Activated CD4-positive, alpha-beta T cell treated with anti-CD3 and anti-CD28 coated beads, Interleukin-2, amount 50 U/mL, for 16 hours (primary cell): ENCODE results near the gene COIL.
A peak's percentile ranks its signal among the peaks of the same experiment; 100 is the strongest.

Source experiments
- DNase-seq: peaks from one replicate; pipeline ENCODE4 v3.0.0-alpha.2; 2020

COIL gene

GRCh38 chr17:56933151-56933745, 27.6 kb downstream of the COIL start:
- DNase-seq, result no peak

- DNase-seq, result no peak
These were observed 30.0 kb downstream of the COIL start for GRCh38 chr17:56930739-56931337.

- DNase-seq, result no peak
These were observed 31.4 kb downstream of the COIL start for GRCh38 chr17:56929362-56929969.

GRCh38 chr17:56928586-56928985, 32.3 kb downstream of the COIL start:
- no peak for DNase-seq

- no peak for DNase-seq
These were observed 34.1 kb downstream of the COIL start for GRCh38 chr17:56926704-56927103.

- DNase-seq, result no peak
These were observed 34.6 kb downstream of the COIL start for GRCh38 chr17:56926270-56926669.

GRCh38 chr17:56925088-56925487, 35.8 kb downstream of the COIL start:
- DNase-seq, result no peak

GRCh38 chr17:56919717-56920116, 41.1 kb downstream of the COIL start:
- DNase-seq, result no peak

- DNase-seq, result peak; percentile 69
These were observed 41.9 kb downstream of the COIL start for GRCh38 chr17:56918916-56919315.

GRCh38 chr17:56917559-56918296, 43.1 kb downstream of the COIL start:
- DNase-seq, result no peak

GRCh38 chr17:56914581-56915273, 46.1 kb downstream of the COIL start:
- DNase-seq, result no peak

- DNase-seq, result peak; percentile 93
These were observed 46.8 kb downstream of the COIL start, which contains the start of gene TRIM25 for GRCh38 chr17:56913867-56914580. Gene TRIM25 (minus strand): TSS chr17:56914049. CDS start chr17:56913988, 61 bp downstream.

GRCh38 chr17:56913353-56913866, 47.4 kb downstream of the COIL start:
- no peak for DNase-seq

GRCh38 chr17:56913000-56913311, 47.9 kb downstream of the COIL start:
- no peak for DNase-seq

- DNase-seq, result peak; percentile 21
These were observed 48.5 kb downstream of the COIL start for GRCh38 chr17:56912105-56912999.

GRCh38 chr17:56910509-56911235, 50.2 kb downstream of the COIL start:
- no peak for DNase-seq

GRCh38 chr17:56909742-56910508, 50.9 kb downstream of the COIL start:
- DNase-seq, result no peak

- peak; percentile 64 for DNase-seq
These were observed 52.8 kb downstream of the COIL start for GRCh38 chr17:56908001-56908542.

- DNase-seq, result no peak
These were observed 57.3 kb downstream of the COIL start for GRCh38 chr17:56903560-56903959.
